Neural cell (in vitro differentiated cells): ENCODE measurements around the gene CLDND1. TPM values are rescaled to one million over a fixed set of nuclear protein-coding genes. Genes with fewer than 3 reads are reported as not detected.

Experiments used
- H2AFZ ChIP-seq: fragments of 200-600, 300-800 bp; sonication (generic), shearing (Covaris generic); 2 replicates; pipeline ENCODE4 v1.6.0; 2014; ENCODE audit warnings: low read depth, mild to moderate bottlenecking, antibody characterized with exemption, low read length, moderate library complexity
- H3F3A ChIP-seq: fragments of 200-600 bp; shearing (Covaris generic); 2 replicates; pipeline ENCODE4 v1.6.1; 2016; ENCODE audit warnings: mild to moderate bottlenecking, moderate library complexity, mixed read lengths, antibody characterized with exemption, low read length; ENCODE audit not compliant: insufficient read depth, poor library complexity, severe bottlenecking
- H3K27ac ChIP-seq: fragments of 200-600, 300-800 bp; sonication (generic), shearing (Covaris generic); 2 replicates; pipeline ENCODE4 v1.5.1; 2014; ENCODE audit warnings: mild to moderate bottlenecking, low read length, moderate library complexity
- H3K27me3 ChIP-seq: fragments of 300-800, 200-600 bp; sonication (generic), shearing (Covaris generic); 2 replicates; pipeline ENCODE4 v1.6.0; 2014; ENCODE audit warnings: mild to moderate bottlenecking, low read depth, low read length, moderate library complexity; ENCODE audit not compliant: insufficient read depth
- H3K36me3 ChIP-seq: fragments of 300-800, 200-600 bp; sonication (generic), shearing (Covaris generic); 2 replicates; pipeline ENCODE4 v1.5.1; 2014; ENCODE audit warnings: mild to moderate bottlenecking, antibody characterized with exemption, low read length, moderate library complexity; ENCODE audit not compliant: insufficient read depth
- H3K4me2 ChIP-seq: fragments of 300-800, 200-600 bp; sonication (generic), shearing (Covaris generic); 2 replicates; pipeline ENCODE4 v1.6.0; 2014; ENCODE audit warnings: mild to moderate bottlenecking, low read length
- H3K4me3 ChIP-seq: fragments of 300-800, 200-600 bp; sonication (generic), shearing (Covaris generic); 2 replicates; pipeline ENCODE4 v1.5.1; 2014; ENCODE audit warnings: mild to moderate bottlenecking, low read length, moderate library complexity
- H3K79me2 ChIP-seq: fragments of 200-600 bp; shearing (Covaris generic); replicated peaks from 2 replicates; pipeline ENCODE4 v1.6.0; 2014; ENCODE audit warnings: mild to moderate bottlenecking, low read length, moderate library complexity; ENCODE audit not compliant: insufficient read depth
- H3K9ac ChIP-seq: fragments of 300-800, 200-600 bp; sonication (generic), shearing (Covaris generic); 2 replicates; pipeline ENCODE4 v1.6.1; 2016; ENCODE audit warnings: mild to moderate bottlenecking, low read length, mixed read lengths
- H3K9me2 ChIP-seq: fragments of 200-600 bp; shearing (Covaris generic); 2 replicates; pipeline ENCODE4 v1.6.1; 2016; ENCODE audit warnings: mild to moderate bottlenecking, low read length, mixed read lengths; ENCODE audit not compliant: insufficient read depth
- H3K9me3 ChIP-seq: fragments of 200-600, 300-800 bp; sonication (generic), shearing (Covaris generic); 2 replicates; pipeline ENCODE4 v1.6.1; 2016; ENCODE audit warnings: mild to moderate bottlenecking, mixed run types, low read length, moderate library complexity, mixed read lengths
- H4K20me1 ChIP-seq: fragments of 200-600 bp; shearing (Covaris generic); 2 replicates; pipeline ENCODE4 v1.6.1; 2016; ENCODE audit warnings: mild to moderate bottlenecking, mixed run types; ENCODE audit not compliant: insufficient read depth
- CTCF ChIP-seq: fragments of 450-650 bp; IDR thresholded peaks from 2 replicates; pipeline ENCODE4 v1.5.1; 2014; ENCODE audit warnings: antibody characterized with exemption, mild to moderate bottlenecking, moderate library complexity; ENCODE audit not compliant: poor library complexity, severe bottlenecking
- EP300 ChIP-seq: fragments of 450-650 bp; conservative IDR thresholded peaks from 2 replicates; pipeline ENCODE4 v1.6.1; 2014; ENCODE audit warnings: antibody characterized with exemption, mild to moderate bottlenecking, moderate library complexity; ENCODE audit not compliant: poor library complexity, severe bottlenecking
- EZH2 ChIP-seq: fragments of 200-600, 300-800 bp; shearing (Covaris generic), sonication (generic); IDR thresholded peaks from 2 replicates; pipeline ENCODE4 v1.6.1; 2014; ENCODE audit warnings: antibody characterized with exemption, low read length, borderline replicate concordance, mild to moderate bottlenecking; ENCODE audit not compliant: insufficient read depth, poor library complexity, severe bottlenecking
- MXI1 ChIP-seq: fragments of 450-650 bp; conservative IDR thresholded peaks from 2 replicates; pipeline ENCODE4 v1.6.1; 2014; ENCODE audit warnings: antibody characterized with exemption, mild to moderate bottlenecking; ENCODE audit not compliant: poor library complexity, severe bottlenecking
- POLR2AphosphoS5 ChIP-seq: IDR thresholded peaks from 2 replicates; pipeline ENCODE4 v1.6.1; 2012
- RAD21 ChIP-seq: fragments of 450-650 bp; conservative IDR thresholded peaks from 2 replicates; pipeline ENCODE4 v1.6.1; 2014; ENCODE audit warnings: antibody characterized with exemption, mild to moderate bottlenecking, moderate library complexity
- REST ChIP-seq: IDR thresholded peaks from 2 replicates; pipeline ENCODE4 v1.6.1; 2012; ENCODE audit warnings: borderline replicate concordance
- SMC3 ChIP-seq: fragments of 450-650 bp; conservative IDR thresholded peaks from 2 replicates; pipeline ENCODE4 v1.6.1; 2014; ENCODE audit warnings: antibody characterized with exemption, mild to moderate bottlenecking, moderate library complexity; ENCODE audit not compliant: poor library complexity
- TAF1 ChIP-seq: IDR thresholded peaks from 2 replicates; pipeline ENCODE4 v1.6.1; 2012; ENCODE audit warnings: low read depth
- polyA plus RNA-seq: library from polyadenylated mRNA; depleted of rRNA; stranded (reverse); fragments of >200 nt; gene quantifications from 2 replicates; pipeline ENCODE4 v1.2.3, GENCODE V29; 2014

Gene CLDND1
- polyA plus RNA-seq, 1 donor from 2014 or later = 162 TPM

- H3K27ac ChIP-seq = no peak overlapping the region
- no peak overlapping the region for H3K9ac ChIP-seq
- no peaks in the 10 kb centered on the region for H4K20me1 ChIP-seq
- no peak overlapping the region for H3K4me2 ChIP-seq
- H3K27me3 ChIP-seq = no peaks in the 10 kb centered on the region
- H3K4me3 ChIP-seq = no peak overlapping the region
- H3F3A ChIP-seq = no peaks in the 10 kb centered on the region
- TF ChIP-seq SMC3 = no peak
- no peak for TF ChIP-seq TAF1
- no peak for TF ChIP-seq MXI1
- TF ChIP-seq RAD21 = no peak
- TF ChIP-seq CTCF = no peak
- TF ChIP-seq REST = no peak
- no peak for TF ChIP-seq POLR2AphosphoS5
- TF ChIP-seq EZH2 = no peak
- TF ChIP-seq EP300 = no peak
- no peaks in the 10 kb centered on the region for H3K79me2 ChIP-seq
- no peak overlapping the region for H2AFZ ChIP-seq
- no peaks in the 10 kb centered on the region for H3K9me2 ChIP-seq
- H3K36me3 ChIP-seq = no peaks in the 10 kb centered on the region
- H3K9me3 ChIP-seq = no peaks in the 10 kb centered on the region
Observed at GRCh38 chr3:98532709-98533571, 10.2 kb upstream of the CLDND1 start.

- Histone ChIP-seq H3K4me3 (no peak overlapping the region), H2AFZ (no peak overlapping the region)
Observed at GRCh38 chr3:98532275-98532637, 9.6 kb upstream of the CLDND1 start.

More at GRCh38 chr3:98532275-98532637, 9.6 kb upstream of the CLDND1 start:
- Histone ChIP-seq H3K9me3 (no peaks in the 10 kb centered on the region), H3K79me2 (no peaks in the 10 kb centered on the region), H3K27ac (no peak overlapping the region), H3K36me3 (no peaks in the 10 kb centered on the region), H3K9ac (no peak overlapping the region), H3F3A (no peaks in the 10 kb centered on the region), H3K4me2 (no peak overlapping the region), H3K27me3 (no peaks in the 10 kb centered on the region), H4K20me1 (no peaks in the 10 kb centered on the region), H3K9me2 (no peaks in the 10 kb centered on the region)
- no peak for TF ChIP-seq EP300
- no peak for TF ChIP-seq POLR2AphosphoS5
- no peak for TF ChIP-seq MXI1
- no peak for TF ChIP-seq CTCF
- TF ChIP-seq RAD21 = no peak
- no peak for TF ChIP-seq TAF1
- TF ChIP-seq EZH2 = no peak
- TF ChIP-seq SMC3 = no peak
- no peak for TF ChIP-seq REST
